ENCODE measurements around the gene MOB3B.

Gene MOB3B

DNA sequence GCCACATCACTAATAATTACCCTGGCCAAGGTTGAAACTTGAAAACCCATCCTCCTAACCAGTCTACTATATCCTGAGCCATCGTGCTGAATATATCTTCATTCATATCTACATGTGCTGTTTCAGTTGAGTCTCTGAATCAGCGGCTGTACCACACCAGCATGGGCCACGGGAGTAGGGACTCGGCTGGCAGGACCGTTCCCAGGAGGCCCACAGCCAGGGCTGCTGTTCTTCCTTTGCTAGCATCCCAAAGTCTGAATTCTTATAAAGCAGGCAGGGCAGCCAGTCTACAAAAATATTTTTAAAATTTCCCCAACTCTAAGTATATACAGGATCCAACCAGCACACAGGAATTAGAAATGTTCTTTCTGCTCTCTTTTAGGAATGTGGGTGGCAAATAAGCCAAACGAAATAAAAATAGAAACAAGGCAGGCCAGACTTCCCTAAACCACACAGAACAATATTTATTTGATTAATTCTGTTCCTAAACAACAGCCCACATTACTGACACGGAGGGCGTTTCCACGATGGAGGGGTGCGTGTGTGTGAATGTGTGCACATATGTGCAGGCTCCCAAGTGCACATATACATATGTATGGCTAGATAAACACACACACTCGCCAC lies 189.8 kb downstream of the MOB3B start:
- H3K27ac ChIP-seq, result no peak overlapping the region
- no peaks in the 10 kb centered on the region for H3K27me3 ChIP-seq (ENCODE audit: insufficient read depth, low read depth, severe bottlenecking)
- TF ChIP-seq, protein P1, sequence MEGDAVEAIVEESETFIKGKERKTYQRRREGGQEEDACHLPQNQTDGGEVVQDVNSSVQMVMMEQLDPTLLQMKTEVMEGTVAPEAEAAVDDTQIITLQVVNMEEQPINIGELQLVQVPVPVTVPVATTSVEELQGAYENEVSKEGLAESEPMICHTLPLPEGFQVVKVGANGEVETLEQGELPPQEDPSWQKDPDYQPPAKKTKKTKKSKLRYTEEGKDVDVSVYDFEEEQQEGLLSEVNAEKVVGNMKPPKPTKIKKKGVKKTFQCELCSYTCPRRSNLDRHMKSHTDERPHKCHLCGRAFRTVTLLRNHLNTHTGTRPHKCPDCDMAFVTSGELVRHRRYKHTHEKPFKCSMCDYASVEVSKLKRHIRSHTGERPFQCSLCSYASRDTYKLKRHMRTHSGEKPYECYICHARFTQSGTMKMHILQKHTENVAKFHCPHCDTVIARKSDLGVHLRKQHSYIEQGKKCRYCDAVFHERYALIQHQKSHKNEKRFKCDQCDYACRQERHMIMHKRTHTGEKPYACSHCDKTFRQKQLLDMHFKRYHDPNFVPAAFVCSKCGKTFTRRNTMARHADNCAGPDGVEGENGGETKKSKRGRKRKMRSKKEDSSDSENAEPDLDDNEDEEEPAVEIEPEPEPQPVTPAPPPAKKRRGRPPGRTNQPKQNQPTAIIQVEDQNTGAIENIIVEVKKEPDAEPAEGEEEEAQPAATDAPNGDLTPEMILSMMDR (IDR thresholded peaks at IDR 0.05; ENCODE audit: low read depth, low read length), result no peak
- no peaks in the 10 kb centered on the region for H3K36me3 ChIP-seq
- no peaks in the 10 kb centered on the region for H3K9me3 ChIP-seq (ENCODE audit: severe bottlenecking)
- DNase-seq, result no peak
- no peak overlapping the region for H3K4me3 ChIP-seq (ENCODE audit: low read depth, low read length)

DNA sequence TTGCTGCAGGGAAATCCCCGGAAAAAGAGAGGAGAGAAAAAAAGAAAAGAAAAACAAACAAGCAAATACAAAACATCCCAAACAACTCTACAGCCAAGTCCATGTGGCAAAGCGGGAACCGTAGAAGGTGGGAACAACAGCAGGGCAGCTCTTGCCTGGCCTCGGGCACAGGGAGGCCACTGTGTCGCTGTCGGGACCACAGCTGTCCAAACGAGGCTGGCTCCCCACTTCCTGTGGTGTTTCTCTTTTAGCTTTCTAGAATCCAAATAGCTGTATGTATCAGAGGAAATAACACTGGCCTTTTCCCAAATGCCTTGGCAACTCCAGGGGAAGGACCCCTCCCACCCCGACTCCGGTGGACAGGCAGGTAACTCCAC lies 191.1 kb downstream of the MOB3B start:
- DNase-seq, result no peak
- TF ChIP-seq, protein P1 (IDR thresholded peaks at IDR 0.05; ENCODE audit: low read depth, low read length), result no peak
- no peaks in the 10 kb centered on the region for H3K27me3 ChIP-seq (ENCODE audit: insufficient read depth, low read depth, severe bottlenecking)
- no peaks in the 10 kb centered on the region for H3K9me3 ChIP-seq (ENCODE audit: severe bottlenecking)
- no peak overlapping the region for H3K27ac ChIP-seq
- H3K4me3 ChIP-seq (ENCODE audit: low read depth, low read length), result no peak overlapping the region
- no peaks in the 10 kb centered on the region for H3K36me3 ChIP-seq

DNA sequence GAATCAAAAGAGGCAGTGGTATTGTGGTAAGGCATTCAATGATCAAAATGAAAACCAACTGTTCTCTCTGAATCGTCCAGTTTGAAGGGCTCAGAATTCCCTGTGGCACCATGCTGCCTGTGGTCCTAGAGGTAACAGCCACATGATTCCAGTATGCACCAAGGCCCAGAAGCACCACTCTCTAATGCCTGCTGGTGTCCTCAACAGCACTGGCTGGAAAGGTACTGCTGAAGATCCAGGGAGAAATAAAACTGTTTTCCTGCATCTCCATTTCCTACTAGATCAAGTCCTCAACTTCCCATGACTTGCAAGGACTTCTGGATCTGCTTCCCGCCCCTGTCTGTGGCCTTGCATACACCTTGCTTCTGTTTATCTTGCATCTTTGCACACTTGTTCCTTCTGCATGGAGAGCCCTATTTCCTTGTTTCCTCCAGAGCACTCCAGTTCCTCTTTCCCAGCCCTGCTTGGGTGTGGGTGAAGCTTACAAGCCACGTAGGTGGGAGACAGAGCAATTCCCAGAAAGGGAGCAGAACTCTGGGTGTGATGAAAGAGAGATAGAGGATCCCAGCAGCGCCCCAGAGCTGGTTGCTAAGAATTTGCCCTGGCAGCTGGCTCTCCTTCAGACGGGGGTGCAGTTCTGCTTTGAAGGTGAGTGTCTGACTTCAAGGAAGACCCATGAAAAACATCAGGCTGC lies 191.6 kb downstream of the MOB3B start:
- DNase-seq, result no peak
- H3K36me3 ChIP-seq, result no peaks in the 10 kb centered on the region
- no peak overlapping the region for H3K4me3 ChIP-seq (ENCODE audit: low read depth, low read length)
- H3K27ac ChIP-seq, result no peak overlapping the region
- no peaks in the 10 kb centered on the region for H3K9me3 ChIP-seq (ENCODE audit: severe bottlenecking)
- TF ChIP-seq, protein P1 (IDR thresholded peaks at IDR 0.05; ENCODE audit: low read depth, low read length), result no peak
- no peaks in the 10 kb centered on the region for H3K27me3 ChIP-seq (ENCODE audit: insufficient read depth, low read depth, severe bottlenecking)

DNA sequence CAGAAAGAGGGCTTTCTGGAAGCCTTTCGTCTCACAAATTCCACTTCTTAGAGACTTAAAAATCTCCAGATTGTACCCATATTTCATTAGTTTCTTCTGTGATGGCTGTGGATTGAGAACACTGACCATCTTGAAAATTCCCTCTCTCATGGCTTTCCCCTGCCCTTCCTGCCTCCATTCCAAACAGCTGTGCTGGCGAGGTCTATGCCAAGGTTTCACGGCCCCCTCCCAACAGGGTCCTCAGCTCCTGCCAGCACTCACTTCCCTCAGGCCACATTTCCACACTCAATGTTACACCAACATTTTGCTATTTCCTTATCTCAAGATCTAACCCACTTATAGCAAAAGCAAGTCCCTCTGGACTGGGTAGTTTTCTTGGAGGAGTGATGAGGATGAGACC lies 192.4 kb downstream of the MOB3B start:
- no peaks in the 10 kb centered on the region for H3K9me3 ChIP-seq (ENCODE audit: severe bottlenecking)
- H3K27ac ChIP-seq, result no peak overlapping the region
- H3K4me3 ChIP-seq (ENCODE audit: low read depth, low read length), result no peak overlapping the region
- DNase-seq, result no peak
- TF ChIP-seq, protein P1 (IDR thresholded peaks at IDR 0.05; ENCODE audit: low read depth, low read length), result no peak
- H3K27me3 ChIP-seq (ENCODE audit: insufficient read depth, low read depth, severe bottlenecking), result no peaks in the 10 kb centered on the region
- H3K36me3 ChIP-seq, result no peaks in the 10 kb centered on the region

DNA sequence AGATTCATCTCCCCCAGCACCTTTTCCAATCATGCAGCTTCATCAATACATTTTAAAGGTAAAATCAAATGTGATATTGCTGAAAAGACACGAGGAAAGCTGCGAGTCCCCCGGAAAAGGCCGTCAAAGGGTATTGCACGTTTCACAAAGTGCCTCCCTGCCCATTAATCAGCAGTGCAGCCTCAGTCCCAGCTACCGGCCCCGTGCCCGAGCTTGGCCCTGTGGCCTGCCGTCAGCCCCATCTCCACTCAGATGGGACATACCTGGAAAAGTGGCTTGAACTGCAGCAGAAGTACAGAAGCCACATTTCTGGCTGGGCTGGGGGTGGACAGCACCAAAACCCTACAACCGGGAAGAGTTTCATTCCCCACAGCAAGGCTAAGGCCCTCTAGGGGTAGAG lies 192.8 kb downstream of the MOB3B start:
- Histone ChIP-seq H3K4me3 (ENCODE audit: low read depth, low read length) (no peak overlapping the region), H3K27ac (no peak overlapping the region), H3K9me3 (ENCODE audit: severe bottlenecking) (no peaks in the 10 kb centered on the region), H3K27me3 (ENCODE audit: insufficient read depth, low read depth, severe bottlenecking) (no peaks in the 10 kb centered on the region), H3K36me3 (no peaks in the 10 kb centered on the region)
- no peak for DNase-seq
- TF ChIP-seq, protein P1 (IDR thresholded peaks at IDR 0.05; ENCODE audit: low read depth, low read length), result no peak

DNA sequence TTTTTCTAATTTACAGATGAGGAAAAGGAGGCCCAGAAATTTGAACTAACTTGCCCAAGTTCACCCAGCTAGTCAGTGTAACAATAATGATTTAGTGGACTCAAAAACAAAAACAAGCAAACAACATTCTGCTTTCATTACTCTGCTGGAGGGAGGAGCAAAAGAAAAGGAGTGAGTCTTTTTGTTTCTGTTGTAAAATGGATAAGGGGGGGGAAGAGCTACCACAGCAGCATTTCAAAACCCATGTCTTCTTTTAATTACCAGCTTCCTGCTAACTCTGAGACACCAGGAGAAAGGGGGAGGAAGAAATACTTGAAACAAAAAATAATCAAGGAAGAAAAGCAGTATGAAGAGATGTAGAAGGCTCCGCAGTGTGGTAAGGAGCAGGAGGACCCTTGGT lies 193.5 kb downstream of the MOB3B start:
- TF ChIP-seq, protein P1 (IDR thresholded peaks at IDR 0.05; ENCODE audit: low read depth, low read length), result no peak
- no peak for DNase-seq
- Histone ChIP-seq H3K4me3 (ENCODE audit: low read depth, low read length) (no peak overlapping the region), H3K36me3 (no peaks in the 10 kb centered on the region), H3K27ac (no peak overlapping the region), H3K27me3 (ENCODE audit: insufficient read depth, low read depth, severe bottlenecking) (no peaks in the 10 kb centered on the region), H3K9me3 (ENCODE audit: severe bottlenecking) (no peaks in the 10 kb centered on the region)

Measured in WERI-Rb-1 (cell line).